Naive thymus-derived CD4-positive, alpha-beta T cell (primary cell): Measurements from ENCODE around the gene SLC37A4. TPM values are rescaled to one million over a fixed set of nuclear protein-coding genes. Genes with fewer than 3 reads are reported as not detected.

Source experiments
- ATAC-seq: fragments of 150-1000 bp; cut with Tn5 transposase; 2 replicates; pipeline ENCODE4 v1.10.0; 2021; ENCODE audit warnings: mild to moderate bottlenecking, moderate library complexity
- CTCF ChIA-PET: fragments of 350-600 bp; sonication (Branson Sonifier 250); formaldehyde crosslinking; loops from one replicate; lab custom pipeline; 2021; ENCODE audit warnings: antibody characterized with exemption; lab: Charles Lee
- POLR2A ChIA-PET: fragments of 350-600 bp; sonication (Branson Sonifier 250); formaldehyde crosslinking; loops from one replicate; lab custom pipeline; 2021; ENCODE audit warnings: antibody characterized with exemption, inconsistent platforms; lab: Charles Lee
- DNase-seq, 9 donors: peaks; one replicate each; pipeline versions ENCODE4 v3.0.0 to v3.0.0-alpha.2; 2020 to 2022; ENCODE audit warnings: mixed read lengths in 1 of 9
- H3K27ac ChIP-seq: one replicate; pipeline ENCODE4 v1.7.0; 2013; ENCODE audit warnings: mild to moderate bottlenecking, low read depth, low read length, moderate library complexity
- H3K27me3 ChIP-seq, 2 donors: one replicate each; pipeline ENCODE4 v1.7.0; 2013; ENCODE audit warnings: low read length in 2 of 2, mild to moderate bottlenecking in 2 of 2, moderate library complexity in 2 of 2; ENCODE audit not compliant: control insufficient read depth in 2 of 2, insufficient read depth in 2 of 2
- H3K36me3 ChIP-seq, 3 experiments: 1 replicate in 2 of 3; 2 replicates in 1 of 3; pipeline ENCODE4 v1.7.0; 2013; ENCODE audit warnings: low read length in 3 of 3, mild to moderate bottlenecking in 3 of 3, moderate library complexity in 1 of 3; ENCODE audit not compliant: insufficient read depth in 3 of 3, control insufficient read depth in 2 of 3
- H3K4me1 ChIP-seq, 2 donors: one replicate each; pipeline ENCODE4 v1.7.0; 2013; ENCODE audit warnings: low read length in 2 of 2, mild to moderate bottlenecking in 2 of 2, moderate library complexity in 1 of 2; ENCODE audit not compliant: control insufficient read depth in 2 of 2, insufficient read depth in 2 of 2
- H3K4me3 ChIP-seq: 2 replicates; pipeline ENCODE4 v1.7.0; 2013; ENCODE audit warnings: mild to moderate bottlenecking, low read length
- H3K9me3 ChIP-seq, 3 experiments: 1 replicate in 2 of 3; 2 replicates in 1 of 3; pipeline ENCODE4 v1.7.0; 2013; ENCODE audit warnings: low read length in 3 of 3; ENCODE audit not compliant: control insufficient read depth in 2 of 3
- H3K27ac Mint-ChIP-seq, 9 donors: one replicate each; pipeline ENCODE4 v1.8.0; 2020 to 2022; ENCODE audit warnings: mixed read lengths in 9 of 9, mild to moderate bottlenecking in 8 of 9, moderate library complexity in 5 of 9, inconsistent platforms in 2 of 9
- H3K27me3 Mint-ChIP-seq, 5 donors: one replicate each; pipeline ENCODE4 v1.8.0; 2021 to 2022; ENCODE audit warnings: mixed read lengths in 5 of 5, mild to moderate bottlenecking in 1 of 5
- H3K36me3 Mint-ChIP-seq, 5 donors: one replicate each; pipeline ENCODE4 v1.8.0; 2020 to 2022; ENCODE audit warnings: mixed read lengths in 5 of 5, mild to moderate bottlenecking in 3 of 5, inconsistent platforms in 1 of 5
- H3K4me1 Mint-ChIP-seq, 7 donors: one replicate each; pipeline ENCODE4 v1.8.0; 2020 to 2022; ENCODE audit warnings: mixed read lengths in 7 of 7, mild to moderate bottlenecking in 3 of 7, inconsistent platforms in 1 of 7
- H3K4me3 Mint-ChIP-seq, 10 donors: one replicate each; pipeline ENCODE4 v1.8.0; 2020 to 2022; ENCODE audit warnings: mild to moderate bottlenecking in 10 of 10, mixed read lengths in 10 of 10, moderate library complexity in 6 of 10, inconsistent platforms in 2 of 10
- H3K9me3 Mint-ChIP-seq, 11 donors: one replicate each; pipeline ENCODE4 v1.8.0; 2020 to 2022; ENCODE audit warnings: mixed read lengths in 11 of 11, mild to moderate bottlenecking in 4 of 11, inconsistent platforms in 1 of 11, moderate library complexity in 1 of 11
- intact Hi-C, 2 donors: fragments of 100-400 bp; cut with micrococcal nuclease; formaldehyde crosslinking; loops; one replicate each; pipeline ENCODE4 v1.15.1; 2023
- polyA plus RNA-seq, 2 donors: library from polyadenylated mRNA; unstranded; fragments of 300-500 nt; fragmentation: Illumina TruSeq; gene quantifications; one replicate each; pipeline ENCODE4 v1.2.3, GENCODE V29; 2021
- total RNA-seq, 6 experiments: library from RNA in 5 of 6; stranded (reverse) in 5 of 6; gene quantifications; 1 replicate in 5 of 6; 2 replicates in 1 of 6; pipeline ENCODE4 v1.2.3 and lab custom pipeline; 2021 to 2026

Gene SLC37A4
- total and polyA plus RNA-seq, 7 experiments from 2014 or later = 7.1 to 20.8 (median 13.1) TPM

DNA sequence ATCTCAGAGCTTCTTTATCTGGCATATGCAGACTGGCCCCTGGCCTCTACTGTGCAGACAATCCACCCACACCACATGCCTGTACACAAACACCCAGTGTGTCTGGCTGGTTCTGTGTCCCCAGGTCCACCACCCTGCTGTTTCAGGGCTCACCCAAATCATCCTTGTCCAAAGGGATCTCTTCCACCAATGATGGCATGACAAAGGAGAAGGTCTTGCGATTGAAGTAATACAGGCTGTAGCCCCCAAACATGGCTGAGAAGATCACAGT is 1.7 kb downstream of the SLC37A4 start:
- Histone ChIP-seq H3K9me3 (no peaks in the 10 kb centered on the region), H3K4me1 (peaks cover 0 to 10% of the 10 kb centered on the region in 2 donors), H3K27me3 (no peaks in the 10 kb centered on the region), H3K4me3 (no peak overlapping the region), H3K27ac (no peak overlapping the region), H3K36me3 (peaks cover 4 to 35% (median 5%) of the 10 kb centered on the region in 3 experiments)
- no peaks in the 10 kb centered on the region for H3K9me3 Mint-ChIP-seq
- DNase-seq (no peak), ATAC-seq (no peak)
- peak overlapping the region in 8 of 9 donors; percentile 4 to 88 (median 73) for H3K27ac Mint-ChIP-seq
- intact Hi-C loops = no loop called here
- ChIA-PET CTCF (no interaction called here), POLR2A (interaction anchor here (0.6 to 5.6 kb wide), 5 partner anchors 7 to 73 kb away, joined by 3 to 67 read pairs (median 4); partner anchors contain the start of genes DPAGT1, RPS25, TRAPPC4 and VPS11)
- peaks cover 12 to 36% (median 29%) of the 10 kb centered on the region in 7 donors for H3K4me1 Mint-ChIP-seq
- no peaks in the 10 kb centered on the region for H3K27me3 Mint-ChIP-seq
- peak overlapping the region in 9 of 10 donors; percentile 1 to 93 (median 79) for H3K4me3 Mint-ChIP-seq
- peaks cover 0 to 13% (median 3%) of the 10 kb centered on the region in 5 donors for H3K36me3 Mint-ChIP-seq

GRCh38 chr11:119028346-119029068 is 2.2 kb downstream of the SLC37A4 start:
- no peak for ATAC-seq

GRCh38 chr11:119027561-119028345 is 2.9 kb downstream of the SLC37A4 start:
- H3K4me1 Mint-ChIP-seq = peaks cover 21 to 44% (median 38%) of the 10 kb centered on the region in 7 donors
- peaks cover 0 to 22% (median 8%) of the 10 kb centered on the region in 5 donors for H3K36me3 Mint-ChIP-seq
- POLR2A ChIA-PET = interaction anchor here (0.6 to 5.6 kb wide), 4 partner anchors 9 to 828 kb away, joined by 3 to 67 read pairs (median 3); partner anchors contain the start of genes RPS25 and TRAPPC4
- no peaks in the 10 kb centered on the region for H3K27me3 Mint-ChIP-seq
- no peak for DNase-seq
- H3K27ac ChIP-seq = no peak overlapping the region
- H3K9me3 ChIP-seq = no peaks in the 10 kb centered on the region
- peaks cover 13 to 45% (median 14%) of the 10 kb centered on the region in 3 experiments for H3K36me3 ChIP-seq
- CTCF ChIA-PET = no interaction called here
- H3K4me3 ChIP-seq = no peak overlapping the region
- H3K4me1 ChIP-seq = peaks cover 0 to 10% of the 10 kb centered on the region in 2 donors
- intact Hi-C loops = no loop called here
- H3K9me3 Mint-ChIP-seq = no peaks in the 10 kb centered on the region
- ATAC-seq = no peak
- no peaks in the 10 kb centered on the region for H3K27me3 ChIP-seq
- peak overlapping the region in 1 of 10 donors; percentile 20 for H3K4me3 Mint-ChIP-seq
- peak overlapping the region in 1 of 9 donors; percentile 34 for H3K27ac Mint-ChIP-seq

More at GRCh38 chr11:119028346-119029068, 2.2 kb downstream of the SLC37A4 start:
- H3K36me3 Mint-ChIP-seq = peaks cover 0 to 18% (median 5%) of the 10 kb centered on the region in 5 donors
- ChIA-PET CTCF (no interaction called here), POLR2A (interaction anchor here (0.6 to 5.6 kb wide), 4 partner anchors 10 to 829 kb away, joined by 3 to 67 read pairs (median 3); partner anchors contain the start of genes RPS25 and TRAPPC4)
- intact Hi-C loops = no loop called here
- Histone ChIP-seq H3K4me1 (peaks cover 0 to 10% of the 10 kb centered on the region in 2 donors), H3K36me3 (peaks cover 7 to 40% (median 9%) of the 10 kb centered on the region in 3 experiments), H3K27ac (no peak overlapping the region), H3K4me3 (no peak overlapping the region), H3K27me3 (no peaks in the 10 kb centered on the region), H3K9me3 (no peaks in the 10 kb centered on the region)
- peak overlapping the region in 9 of 10 donors; percentile 1 to 93 (median 79) for H3K4me3 Mint-ChIP-seq
- H3K9me3 Mint-ChIP-seq = no peaks in the 10 kb centered on the region
- H3K4me1 Mint-ChIP-seq = peaks cover 15 to 41% (median 34%) of the 10 kb centered on the region in 7 donors
- peak overlapping the region in 7 of 9 donors; percentile 4 to 88 (median 59) for H3K27ac Mint-ChIP-seq
- H3K27me3 Mint-ChIP-seq = no peaks in the 10 kb centered on the region
- DNase-seq = no peak

DNA sequence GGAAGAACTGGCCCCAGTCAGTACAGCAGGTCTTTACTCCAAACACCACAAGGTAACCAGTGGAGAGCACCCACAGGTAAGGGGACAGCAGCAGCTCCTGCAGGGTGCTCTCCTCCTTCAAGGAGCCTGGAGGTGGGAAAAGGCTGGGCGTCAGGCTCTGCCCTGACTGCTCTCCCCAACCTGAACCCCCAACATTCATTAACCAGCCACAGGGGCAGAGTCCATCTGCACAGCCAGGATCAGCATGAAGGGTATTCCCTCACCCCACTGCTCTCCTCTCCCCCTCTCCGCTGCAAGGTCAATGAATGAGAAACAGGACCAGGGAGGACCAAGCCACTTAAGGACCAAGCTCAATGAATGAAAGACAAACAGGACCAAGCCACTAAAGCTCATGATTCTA is 3.7 kb downstream of the SLC37A4 start:
- Histone ChIP-seq H3K4me1 (peaks cover 0 to 10% of the 10 kb centered on the region in 2 donors), H3K4me3 (no peak overlapping the region), H3K36me3 (peaks cover 13 to 52% (median 14%) of the 10 kb centered on the region in 3 experiments), H3K27me3 (no peaks in the 10 kb centered on the region), H3K27ac (no peak overlapping the region), H3K9me3 (no peaks in the 10 kb centered on the region)
- CTCF ChIA-PET = no interaction called here
- H3K9me3 Mint-ChIP-seq = no peaks in the 10 kb centered on the region
- peak overlapping the region in 1 of 10 donors; percentile 34 for H3K4me3 Mint-ChIP-seq
- DNase-seq (no peak), ATAC-seq (no peak)
- H3K4me1 Mint-ChIP-seq = peaks cover 21 to 46% (median 43%) of the 10 kb centered on the region in 7 donors
- peak overlapping the region in 3 of 9 donors; percentile 38 to 59 (median 58) for H3K27ac Mint-ChIP-seq
- intact Hi-C loops = no loop called here
- no peaks in the 10 kb centered on the region for H3K27me3 Mint-ChIP-seq
- H3K36me3 Mint-ChIP-seq = peaks cover 0 to 22% (median 8%) of the 10 kb centered on the region in 5 donors
- POLR2A ChIA-PET = interaction anchor here (5.6 kb wide), 1 partner anchor 8 kb away, joined by 67 read pairs; the partner anchor contains the start of genes RPS25 and TRAPPC4

DNA sequence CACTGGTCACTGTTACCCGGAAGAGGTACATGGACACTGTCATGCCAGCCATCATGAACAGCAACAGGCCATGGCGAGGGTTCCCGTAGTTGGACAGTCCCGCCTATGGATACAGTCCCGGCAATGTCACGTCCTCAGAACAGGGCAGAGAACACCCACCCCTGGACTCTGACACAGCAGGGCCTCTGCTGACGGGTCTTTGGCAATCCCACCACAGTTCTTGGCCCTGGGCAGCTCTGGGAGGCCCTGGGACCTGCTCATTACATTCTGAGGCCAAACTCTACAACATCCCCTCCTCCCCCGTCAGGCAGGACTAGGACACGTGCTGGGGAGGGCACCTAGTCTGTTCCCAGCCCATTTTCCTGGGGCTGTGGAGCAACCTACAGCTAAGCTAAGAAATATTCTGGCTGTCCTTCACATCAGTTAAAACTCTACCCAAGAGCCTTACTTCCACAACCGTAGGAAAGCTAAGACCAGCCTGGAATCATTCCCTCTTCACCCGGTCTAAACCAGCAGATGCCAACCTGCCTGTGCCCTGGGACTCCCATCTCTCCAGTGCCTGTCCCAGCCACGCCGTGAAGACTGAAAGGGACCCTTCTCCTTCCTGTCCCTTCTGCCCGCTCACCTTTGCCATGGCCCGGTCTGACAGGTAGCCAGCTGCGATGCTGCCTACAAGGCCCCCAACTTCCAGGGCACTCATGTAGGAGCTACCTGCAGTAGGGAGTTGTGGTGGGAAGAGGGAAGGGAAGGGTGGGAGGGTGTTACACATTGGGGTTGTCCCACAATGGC is 4.5 kb downstream of the SLC37A4 start:
- Histone ChIP-seq H3K4me1 (peaks cover 6 to 15% of the 10 kb centered on the region in 2 donors), H3K4me3 (no peak overlapping the region), H3K27ac (no peak overlapping the region), H3K9me3 (no peaks in the 10 kb centered on the region), H3K36me3 (peaks cover 14 to 60% (median 20%) of the 10 kb centered on the region in 3 experiments), H3K27me3 (no peaks in the 10 kb centered on the region)
- no peak overlapping the region for H3K4me3 Mint-ChIP-seq
- H3K27ac Mint-ChIP-seq = peak overlapping the region in 4 of 9 donors; percentile 8 to 71 (median 60)
- peaks cover 21 to 54% (median 49%) of the 10 kb centered on the region in 7 donors for H3K4me1 Mint-ChIP-seq
- peaks cover 0 to 28% (median 15%) of the 10 kb centered on the region in 5 donors for H3K36me3 Mint-ChIP-seq
- H3K9me3 Mint-ChIP-seq = no peaks in the 10 kb centered on the region
- intact Hi-C loops = no loop called here
- DNase-seq = no peak
- H3K27me3 Mint-ChIP-seq = no peaks in the 10 kb centered on the region
- no peak for ATAC-seq
- ChIA-PET CTCF (interaction anchor here (0.6 kb wide), 1 partner anchor 70 kb away, joined by 4 read pairs; no protein-coding TSS in a partner anchor), POLR2A (interaction anchor here (0.6 to 1.4 kb wide), 2 partner anchors 10 to 89 kb away, joined by 3 to 5 read pairs; no protein-coding TSS in a partner anchor)
